ENCODE measurements around the gene ADCK1.

- TF ChIP-seq REST (IDR thresholded peaks at IDR 0.05; ENCODE audit: low read depth) (no peak), RAD21 (IDR thresholded peaks at IDR 0.05; ENCODE audit: low read depth) (no peak), EGR1 (IDR thresholded peaks at IDR 0.05) (no peak), EP300 (IDR thresholded peaks at IDR 0.05; ENCODE audit: borderline replicate concordance) (no peak), CEBPB (IDR thresholded peaks at IDR 0.05) (no peak), TEAD4 (IDR thresholded peaks at IDR 0.05) (no peak), YY1 (IDR thresholded peaks at IDR 0.05; ENCODE audit: low read depth) (no peak), MAX (IDR thresholded peaks at IDR 0.05) (no peak), NFIC (IDR thresholded peaks at IDR 0.05) (peak; percentile 41)
Observed at GRCh38 chr14:77859934-77860570, 60.1 kb downstream of the ADCK1 start.
